Karpas-422 (cell line): ENCODE measurements around the gene ASTN2. TPM values are rescaled to one million over a fixed set of nuclear protein-coding genes. Genes with fewer than 3 reads are reported as not detected.

Source experiments
- DNase-seq: peaks from one replicate; pipeline ENCODE4 v3.0.0-alpha.2; 2015
- H2AFZ ChIP-seq: fragments of 200-600 bp; sonication (generic); 2 replicates; pipeline ENCODE4 v1.6.1; 2014; ENCODE audit warnings: antibody characterized with exemption, low read length, mixed read lengths
- H3K27ac ChIP-seq: fragments of 200-600 bp; sonication (generic); 2 replicates; pipeline ENCODE4 v1.5.1; 2014; ENCODE audit warnings: mild to moderate bottlenecking, low read length, moderate library complexity
- H3K27me3 ChIP-seq: fragments of 200-600 bp; sonication (generic); 2 replicates; pipeline ENCODE4 v1.6.1; 2014; ENCODE audit warnings: low read length, mixed read lengths
- H3K36me3 ChIP-seq: fragments of 200-600 bp; sonication (generic); 2 replicates; pipeline ENCODE4 v1.6.1; 2014; ENCODE audit warnings: low read length, mixed read lengths; ENCODE audit not compliant: insufficient read depth
- H3K4me1 ChIP-seq: fragments of 200-600 bp; sonication (generic); 2 replicates; pipeline ENCODE4 v1.6.1; 2014; ENCODE audit warnings: mild to moderate bottlenecking, low read length, mixed read lengths
- H3K4me2 ChIP-seq: fragments of 200-600 bp; sonication (generic); 2 replicates; pipeline ENCODE4 v1.6.1; 2014; ENCODE audit warnings: low read length, low read depth, mild to moderate bottlenecking; ENCODE audit not compliant: poor library complexity, severe bottlenecking
- H3K4me3 ChIP-seq: fragments of 200-600 bp; sonication (generic); 2 replicates; pipeline ENCODE4 v1.5.1; 2014; ENCODE audit warnings: mild to moderate bottlenecking, antibody characterized with exemption, low read length, mixed read lengths
- H3K79me2 ChIP-seq: fragments of 200-600 bp; sonication (generic); 2 replicates; pipeline ENCODE4 v1.6.1; 2014; ENCODE audit warnings: mild to moderate bottlenecking, low read length, mixed read lengths
- H3K9ac ChIP-seq: fragments of 200-600 bp; sonication (generic); 2 replicates; pipeline ENCODE4 v1.6.0; 2014; ENCODE audit warnings: low read length
- H3K9me2 ChIP-seq: fragments of 200-600 bp; sonication (generic), shearing (Covaris generic); replicated peaks from 2 replicates; pipeline ENCODE4 v1.6.0; 2014; ENCODE audit warnings: mild to moderate bottlenecking, low read length, moderate library complexity; ENCODE audit not compliant: insufficient read depth
- H3K9me3 ChIP-seq: fragments of 300-700, 200-600 bp; sonication (generic); 2 replicates; pipeline ENCODE4 v1.6.1; 2014; ENCODE audit warnings: low read length, mixed read lengths
- H4K20me1 ChIP-seq: fragments of 200-600 bp; sonication (generic); 2 replicates; pipeline ENCODE4 v1.6.1; 2014; ENCODE audit warnings: mild to moderate bottlenecking, antibody characterized with exemption, low read length, low read depth; ENCODE audit not compliant: insufficient read depth
- total RNA-seq: library from RNA; depleted of rRNA; stranded (reverse); fragments of >200 nt; shearing (Covaris generic); gene quantifications from 2 replicates; pipeline ENCODE4 v1.2.3, GENCODE V29; 2014; ENCODE audit warnings: low replicate concordance

Gene ASTN2
- total RNA-seq, 1 experiment from 2014 or later = 5.3 TPM

GRCh38 chr9:117403848-117404247 lies 11.0 kb downstream of the ASTN2 start:
- Histone ChIP-seq H3K4me2 (no peak overlapping the region), H3K79me2 (no peaks in the 10 kb centered on the region), H4K20me1 (no peaks in the 10 kb centered on the region), H3K4me1 (no peaks in the 10 kb centered on the region), H3K4me3 (no peak overlapping the region), H3K27ac (no peak overlapping the region), H3K9me2 (no peaks in the 10 kb centered on the region), H3K9ac (no peak overlapping the region), H2AFZ (no peak overlapping the region), H3K27me3 (no peaks in the 10 kb centered on the region), H3K36me3 (no peaks in the 10 kb centered on the region), H3K9me3 (no peaks in the 10 kb centered on the region)
- DNase-seq = no peak

- Histone ChIP-seq H3K36me3 (no peaks in the 10 kb centered on the region), H2AFZ (no peak overlapping the region), H3K4me1 (no peaks in the 10 kb centered on the region), H3K4me3 (no peak overlapping the region), H3K4me2 (no peak overlapping the region), H3K9ac (no peak overlapping the region), H3K9me3 (no peaks in the 10 kb centered on the region), H3K9me2 (no peaks in the 10 kb centered on the region), H3K79me2 (no peaks in the 10 kb centered on the region), H3K27me3 (no peaks in the 10 kb centered on the region), H3K27ac (no peak overlapping the region), H4K20me1 (no peaks in the 10 kb centered on the region)
- DNase-seq = no peak
Measured at GRCh38 chr9:117403403-117403811, 11.4 kb downstream of the ASTN2 start.

GRCh38 chr9:117400171-117400570 lies 14.7 kb downstream of the ASTN2 start:
- Histone ChIP-seq H3K36me3 (no peaks in the 10 kb centered on the region), H3K27me3 (no peaks in the 10 kb centered on the region), H3K9me2 (no peaks in the 10 kb centered on the region), H3K9me3 (no peaks in the 10 kb centered on the region), H3K4me3 (no peak overlapping the region), H3K9ac (no peak overlapping the region), H4K20me1 (no peaks in the 10 kb centered on the region), H3K4me1 (no peaks in the 10 kb centered on the region), H3K27ac (no peak overlapping the region), H3K4me2 (no peak overlapping the region), H2AFZ (no peak overlapping the region), H3K79me2 (no peaks in the 10 kb centered on the region)
- no peak for DNase-seq

GRCh38 chr9:117395151-117395650 lies 19.7 kb downstream of the ASTN2 start:
- DNase-seq = no peak
- Histone ChIP-seq H2AFZ (no peak overlapping the region), H4K20me1 (no peaks in the 10 kb centered on the region), H3K27me3 (no peaks in the 10 kb centered on the region), H3K4me1 (no peaks in the 10 kb centered on the region), H3K79me2 (no peaks in the 10 kb centered on the region), H3K36me3 (no peaks in the 10 kb centered on the region), H3K27ac (no peak overlapping the region), H3K4me3 (no peak overlapping the region), H3K9me2 (no peaks in the 10 kb centered on the region), H3K9ac (no peak overlapping the region), H3K9me3 (no peaks in the 10 kb centered on the region), H3K4me2 (no peak overlapping the region)

- no peaks in the 10 kb centered on the region for H3K27me3 ChIP-seq
- H3K4me1 ChIP-seq = no peaks in the 10 kb centered on the region
- no peak overlapping the region for H3K4me3 ChIP-seq
- H3K9me2 ChIP-seq = no peaks in the 10 kb centered on the region; the same call in 1 of the 2 replicates
- H3K27ac ChIP-seq = no peak overlapping the region
- H2AFZ ChIP-seq = no peak overlapping the region
- H3K9ac ChIP-seq = no peak overlapping the region
- no peaks in the 10 kb centered on the region for H3K79me2 ChIP-seq
- no peak for DNase-seq
- H4K20me1 ChIP-seq = no peaks in the 10 kb centered on the region
- H3K36me3 ChIP-seq = no peaks in the 10 kb centered on the region
- H3K4me2 ChIP-seq = no peak overlapping the region
- H3K9me3 ChIP-seq = no peaks in the 10 kb centered on the region
Measured at GRCh38 chr9:117394655-117395054, 20.2 kb downstream of the ASTN2 start.

GRCh38 chr9:117392992-117393391 lies 21.9 kb downstream of the ASTN2 start:
- H3K9ac ChIP-seq = no peak overlapping the region

GRCh38 chr9:117387422-117387821 lies 27.4 kb downstream of the ASTN2 start:
- Histone ChIP-seq H3K4me2 (no peak overlapping the region), H3K36me3 (no peaks in the 10 kb centered on the region), H3K9me2 (no peaks in the 10 kb centered on the region; the same call in 1 of the 2 replicates), H2AFZ (no peak overlapping the region), H3K4me1 (no peaks in the 10 kb centered on the region), H3K4me3 (no peak overlapping the region), H3K27ac (no peak overlapping the region), H3K27me3 (no peaks in the 10 kb centered on the region), H4K20me1 (no peaks in the 10 kb centered on the region), H3K79me2 (no peaks in the 10 kb centered on the region), H3K9me3 (no peaks in the 10 kb centered on the region), H3K9ac (no peak overlapping the region)
- DNase-seq = no peak

More at GRCh38 chr9:117392992-117393391, 21.9 kb downstream of the ASTN2 start:
- Histone ChIP-seq H3K27ac (no peak overlapping the region), H3K4me1 (no peaks in the 10 kb centered on the region), H3K36me3 (no peaks in the 10 kb centered on the region), H3K27me3 (no peaks in the 10 kb centered on the region), H3K4me2 (no peak overlapping the region), H3K9me3 (no peaks in the 10 kb centered on the region), H4K20me1 (no peaks in the 10 kb centered on the region), H2AFZ (no peak overlapping the region), H3K9me2 (no peaks in the 10 kb centered on the region; the same call in 1 of the 2 replicates), H3K79me2 (no peaks in the 10 kb centered on the region), H3K4me3 (no peak overlapping the region)
- DNase-seq = no peak

GRCh38 chr9:117379341-117379740 lies 35.5 kb downstream of the ASTN2 start:
- Histone ChIP-seq H3K9me2 (no peaks in the 10 kb centered on the region), H3K9me3 (no peaks in the 10 kb centered on the region), H3K9ac (no peak overlapping the region), H4K20me1 (no peaks in the 10 kb centered on the region), H3K4me3 (no peak overlapping the region), H3K27me3 (no peaks in the 10 kb centered on the region), H3K27ac (no peak overlapping the region), H3K36me3 (no peaks in the 10 kb centered on the region), H3K4me1 (no peaks in the 10 kb centered on the region), H3K4me2 (no peak overlapping the region), H2AFZ (no peak overlapping the region), H3K79me2 (no peaks in the 10 kb centered on the region)
- no peak for DNase-seq

DNA sequence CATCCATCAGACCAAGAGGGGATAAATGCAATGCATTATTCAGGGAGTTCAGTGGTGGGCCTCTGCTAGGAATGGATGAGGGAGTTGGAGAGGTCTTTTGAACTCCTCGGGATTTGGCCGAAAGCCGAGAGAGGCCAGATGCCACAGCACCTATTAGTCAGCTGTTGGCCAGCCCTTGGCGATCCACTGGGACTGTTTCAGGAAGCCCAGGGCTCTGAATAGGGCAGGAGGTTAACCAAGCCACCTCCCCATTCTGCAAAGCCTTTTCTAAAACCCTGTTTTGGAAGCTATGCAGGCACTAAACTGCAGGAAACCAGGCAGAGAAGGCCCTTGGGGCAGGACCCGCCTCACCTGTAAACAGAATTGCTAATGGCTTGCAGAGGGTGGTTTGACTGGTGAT lies 37.8 kb downstream of the ASTN2 start:
- no peaks in the 10 kb centered on the region for H3K9me2 ChIP-seq
- H3K36me3 ChIP-seq = no peaks in the 10 kb centered on the region
- no peaks in the 10 kb centered on the region for H3K9me3 ChIP-seq
- H3K9ac ChIP-seq = no peak overlapping the region
- no peaks in the 10 kb centered on the region for H4K20me1 ChIP-seq
- no peaks in the 10 kb centered on the region for H3K27me3 ChIP-seq
- no peaks in the 10 kb centered on the region for H3K79me2 ChIP-seq
- H3K27ac ChIP-seq = no peak overlapping the region
- no peaks in the 10 kb centered on the region for H3K4me1 ChIP-seq
- DNase-seq = no peak
- H3K4me2 ChIP-seq = no peak overlapping the region
- no peak overlapping the region for H3K4me3 ChIP-seq
- no peak overlapping the region for H2AFZ ChIP-seq
